ENCODE results near the gene PTPRG.
A peak's percentile ranks its signal among the peaks of the same experiment; 100 is the strongest.

The PTPRG gene

DNA sequence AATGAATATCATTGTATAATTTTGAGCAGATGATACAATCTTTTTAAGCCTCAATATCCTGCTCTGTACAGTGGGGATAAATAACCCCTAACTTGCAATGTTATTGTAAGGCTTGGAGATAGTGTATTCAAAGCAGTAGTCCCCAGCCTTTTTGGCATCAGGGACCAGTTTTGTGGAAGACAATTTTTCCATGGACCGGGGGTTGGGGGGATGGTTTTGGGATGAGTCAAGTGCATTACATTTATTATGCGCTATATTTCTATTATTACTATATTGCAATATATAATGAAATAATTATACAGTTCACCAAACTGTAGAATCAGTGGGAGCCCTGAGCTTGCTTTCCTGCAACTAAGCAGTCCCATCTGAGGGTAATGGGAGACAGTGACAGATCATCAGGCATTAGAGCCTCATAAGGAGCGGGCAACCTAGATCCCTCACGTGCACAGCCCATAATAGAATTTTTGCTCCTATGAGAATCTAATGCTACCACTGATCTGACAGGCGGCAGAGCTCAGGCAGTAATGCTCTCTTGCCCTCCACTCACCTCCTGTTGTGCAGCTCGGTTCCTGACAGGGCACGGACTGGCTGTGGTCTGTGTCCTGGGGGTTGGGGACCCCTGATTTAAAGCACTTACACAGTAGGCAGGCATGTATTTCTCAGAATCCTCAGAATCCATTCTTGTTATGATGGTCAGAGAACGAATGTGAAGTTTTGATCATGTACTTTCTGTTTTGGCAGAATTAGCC is 102.2 kb downstream of the PTPRG start:
- DNase-seq, result no peak

DNA sequence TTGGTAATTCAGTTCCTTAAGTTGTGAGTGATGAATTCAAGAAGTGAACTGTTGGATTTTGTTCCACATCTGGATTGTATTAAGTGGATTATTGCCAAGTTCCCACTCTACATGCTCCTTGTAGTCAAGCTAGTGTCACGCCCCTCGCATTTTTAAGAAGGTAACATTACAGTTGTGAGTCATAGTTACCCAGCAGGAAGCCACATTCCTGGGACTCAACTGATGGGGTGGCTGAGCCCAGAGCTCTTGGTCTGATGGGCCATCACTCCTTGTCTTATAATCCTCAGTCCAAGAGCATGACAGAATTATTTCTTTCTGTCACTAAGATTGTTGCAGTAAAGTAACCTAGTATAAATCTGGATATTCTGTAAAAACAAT is 102.7 kb downstream of the PTPRG start:
- DNase-seq, result no peak

DNA sequence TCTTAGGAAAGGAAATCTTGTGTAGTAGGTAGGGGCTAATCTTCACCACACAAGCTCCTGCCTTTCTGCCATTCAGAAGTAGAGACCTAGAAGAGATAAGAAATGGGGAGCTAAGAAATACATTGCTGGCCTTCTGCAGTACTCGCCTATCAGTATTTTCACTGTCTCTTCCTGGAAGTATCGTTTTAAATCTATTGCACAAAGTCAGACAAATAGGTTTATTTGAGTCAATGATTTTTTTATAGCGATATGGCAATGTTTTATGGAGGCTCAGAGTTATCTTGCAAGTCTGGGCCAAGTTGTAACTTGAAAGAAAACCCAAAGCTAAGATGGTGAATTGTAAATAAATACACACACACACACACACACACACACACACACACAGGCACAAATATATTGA is 103.8 kb downstream of the PTPRG start:
- DNase-seq, result no peak

DNA sequence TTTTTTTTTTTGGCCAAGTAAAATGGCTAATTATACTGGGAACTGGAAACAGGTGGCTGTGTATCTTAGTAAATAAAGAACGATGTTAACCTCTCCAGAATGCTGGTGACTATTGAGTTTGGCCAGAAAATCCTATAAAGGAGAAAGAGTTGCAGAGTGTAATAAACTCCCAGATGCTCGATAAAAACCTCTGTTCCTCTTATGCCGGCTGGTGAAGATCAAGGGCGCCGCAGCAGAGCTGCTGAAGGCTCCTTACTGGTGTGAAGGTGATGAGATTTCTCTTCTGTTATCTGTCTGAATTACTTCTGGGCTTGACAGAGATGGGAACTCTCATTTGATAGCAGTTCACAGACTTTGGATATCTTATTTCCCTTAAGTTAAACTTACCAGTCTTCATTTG is 104.6 kb downstream of the PTPRG start:
- DNase-seq, result no peak

DNA sequence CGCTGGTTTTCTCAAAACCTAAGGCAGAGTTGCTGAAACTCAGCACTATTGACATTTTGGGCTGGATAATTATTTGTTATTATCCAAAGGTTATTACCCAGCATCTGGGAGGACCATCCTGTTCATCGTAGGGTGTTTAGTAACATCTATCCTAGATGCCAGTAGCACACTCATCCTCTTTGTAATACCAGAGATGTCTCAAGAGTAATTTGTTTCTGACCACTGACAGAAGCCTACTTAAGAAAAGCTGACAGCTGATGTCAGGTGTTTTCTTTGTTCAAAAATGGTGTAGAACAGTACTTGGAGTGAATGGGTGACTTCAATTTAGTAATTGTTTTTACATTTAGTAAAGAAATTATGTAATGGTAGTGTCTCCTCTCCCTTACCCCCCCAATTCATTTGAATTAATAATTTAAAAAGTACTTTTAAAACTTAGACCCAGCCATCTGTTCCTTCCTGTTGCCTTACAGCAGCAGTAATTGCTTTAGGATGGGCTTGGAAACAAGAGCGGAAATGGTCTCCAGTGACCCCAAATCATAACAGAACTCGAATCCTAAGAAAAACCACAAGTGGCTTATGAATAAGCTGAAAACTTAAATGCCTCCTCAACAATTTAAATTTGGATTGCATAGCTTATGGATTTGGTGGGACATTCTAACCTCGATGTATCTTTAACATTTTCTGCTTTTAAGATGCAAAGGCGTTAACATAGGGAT is 105.4 kb downstream of the PTPRG start:
- no peak for DNase-seq

DNA sequence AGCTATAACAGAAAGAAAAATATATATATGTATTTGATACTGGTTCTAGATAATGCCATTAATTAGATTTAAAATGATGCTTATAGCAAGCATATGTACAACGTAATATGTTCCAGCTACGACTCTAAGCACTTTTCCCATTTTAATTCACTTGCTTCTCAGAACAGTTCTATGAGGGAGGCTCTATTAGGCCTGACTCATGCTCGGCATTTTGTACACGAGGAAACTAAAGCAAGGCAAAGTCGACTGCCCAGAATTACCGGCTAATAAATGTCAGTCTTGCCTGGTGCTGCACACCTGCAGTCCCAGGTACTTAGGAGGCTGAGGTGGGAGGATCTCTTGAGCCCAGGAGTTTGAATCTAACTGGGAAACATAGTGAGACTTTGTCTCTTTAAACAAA is 106.0 kb downstream of the PTPRG start:
- no peak for DNase-seq

DNA sequence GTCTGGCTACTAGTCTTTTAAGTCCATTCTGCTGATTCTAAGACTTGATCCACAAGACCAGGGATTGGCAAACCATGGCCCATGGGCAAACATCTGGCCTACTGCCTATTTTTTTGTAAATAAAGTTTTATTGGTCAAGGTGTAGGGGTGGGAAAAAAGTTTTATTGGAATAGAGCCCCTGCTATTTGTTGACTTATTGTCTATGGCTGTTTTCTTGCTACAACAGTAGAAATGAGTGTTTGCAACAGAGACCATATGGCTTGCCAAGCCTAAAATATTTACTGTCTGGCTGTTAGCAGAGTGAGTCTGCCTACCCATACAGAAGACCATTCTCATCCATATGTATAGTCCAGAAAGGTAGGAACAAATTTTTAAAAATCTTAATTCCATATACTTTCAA is 106.4 kb downstream of the PTPRG start:
- no peak for DNase-seq

DNA sequence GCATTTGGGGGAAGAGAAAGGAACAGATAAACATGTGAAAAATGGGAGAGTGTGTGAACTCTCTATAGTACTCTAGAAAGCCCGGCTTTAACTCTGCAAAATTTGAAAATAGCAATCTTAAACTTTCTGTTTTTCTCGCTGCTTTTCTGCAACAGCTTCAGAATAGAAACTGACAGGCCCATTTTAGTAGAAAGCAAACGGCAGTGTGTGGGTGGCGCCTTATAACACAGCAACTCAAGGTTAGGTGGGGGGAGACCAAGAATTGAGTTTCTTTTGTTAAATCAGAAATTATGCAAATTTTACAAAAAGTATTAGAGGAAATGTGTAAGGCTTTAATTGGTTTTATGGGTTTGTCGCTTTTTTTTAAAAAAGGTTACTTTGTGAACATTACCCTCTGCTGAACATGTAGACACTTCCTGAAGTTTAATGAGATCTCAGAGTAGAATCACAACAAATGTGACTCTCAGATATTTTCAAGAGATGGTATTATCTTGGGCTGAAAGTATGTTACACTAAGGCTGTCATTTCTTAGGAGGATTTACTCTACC is 107.0 kb downstream of the PTPRG start:
- DNase-seq, result no peak

DNA sequence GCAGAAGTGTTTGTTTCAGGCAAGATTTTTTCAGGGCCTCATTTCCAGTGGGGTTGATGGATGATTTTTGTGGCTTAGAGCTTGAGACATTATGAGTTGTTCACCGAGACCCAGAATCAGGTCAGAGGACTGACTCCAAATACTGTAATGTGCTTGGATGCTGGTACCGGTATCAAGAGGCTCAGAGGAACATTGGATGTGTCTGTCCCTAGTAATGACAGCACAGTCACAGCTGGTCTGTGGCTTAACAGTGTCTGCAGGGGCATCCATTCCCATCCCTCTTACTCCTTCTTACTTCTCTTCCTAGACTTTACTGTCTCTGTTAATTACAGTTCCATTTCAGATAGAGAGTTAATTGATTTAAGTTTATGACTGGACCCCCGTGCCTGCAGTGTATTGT is 107.8 kb downstream of the PTPRG start:
- no peak for DNase-seq

DNA sequence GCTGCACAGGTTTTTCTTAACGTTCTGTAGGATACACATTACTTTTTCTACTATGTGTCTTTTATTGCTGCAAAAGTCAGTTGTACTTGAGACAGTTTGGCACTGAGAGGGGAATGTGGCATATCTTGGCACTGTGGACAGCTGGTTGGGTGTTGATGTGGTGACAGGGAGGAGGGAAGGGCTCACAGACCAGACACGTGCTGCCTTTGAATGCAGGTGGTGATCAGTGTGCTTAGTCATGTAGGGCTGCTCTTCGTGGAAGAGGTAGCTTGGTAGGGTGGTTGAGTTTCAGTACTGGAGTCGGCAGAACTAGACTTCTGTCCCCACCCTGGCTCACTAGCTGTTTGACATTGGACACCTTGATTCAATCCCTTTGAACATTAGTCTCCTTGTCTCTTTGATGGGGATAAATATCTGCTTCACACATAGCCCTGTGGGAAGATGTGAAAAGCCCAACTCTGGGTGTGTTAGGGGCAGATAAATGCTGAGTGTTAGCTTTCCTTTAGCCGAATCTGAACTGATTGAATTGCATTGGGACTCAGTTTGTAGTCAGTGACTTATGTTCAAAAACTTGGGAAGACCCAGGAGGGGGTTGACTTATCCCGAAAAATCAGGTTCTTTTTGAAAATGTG is 108.4 kb downstream of the PTPRG start:
- no peak for DNase-seq

DNA sequence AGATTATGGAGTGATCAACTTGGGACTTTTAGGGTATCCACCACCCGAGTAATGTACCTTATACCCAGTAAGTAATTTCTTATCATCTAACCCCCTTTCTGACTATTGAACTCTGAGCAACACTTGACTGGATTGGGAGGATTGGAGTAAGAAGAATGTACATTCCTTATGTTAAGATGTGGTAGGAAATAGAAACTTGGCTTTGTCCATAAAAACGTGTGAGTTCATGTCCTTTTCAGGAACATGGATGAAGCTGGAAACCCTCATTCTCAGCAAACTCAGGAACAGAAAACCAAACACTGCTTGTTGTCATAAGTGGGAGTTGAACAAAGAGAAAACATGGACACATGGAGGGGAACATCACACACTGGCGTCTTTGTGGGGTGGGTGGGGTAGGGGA is 112.3 kb downstream of the PTPRG start:
- DNase-seq, result no peak

DNA sequence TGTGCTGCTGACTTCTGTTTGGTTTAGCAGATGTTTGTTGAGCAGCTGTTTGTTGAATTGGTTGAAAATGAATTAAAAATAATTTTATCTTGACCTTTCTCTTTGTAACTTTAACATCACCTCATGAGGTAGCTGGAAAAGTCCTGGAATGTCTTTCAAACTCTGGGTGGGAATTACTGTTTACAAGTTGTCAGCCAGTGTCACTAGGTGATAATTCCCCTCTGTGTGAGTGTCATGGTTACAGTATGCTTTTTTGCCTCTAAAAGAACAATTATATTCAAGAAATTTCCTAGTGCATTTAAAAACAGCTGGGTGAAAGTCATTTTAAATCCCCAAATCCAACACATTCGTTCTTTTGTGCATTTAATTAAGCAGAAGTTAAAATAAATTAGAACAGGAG is 113.2 kb downstream of the PTPRG start:
- DNase-seq, result no peak

DNA sequence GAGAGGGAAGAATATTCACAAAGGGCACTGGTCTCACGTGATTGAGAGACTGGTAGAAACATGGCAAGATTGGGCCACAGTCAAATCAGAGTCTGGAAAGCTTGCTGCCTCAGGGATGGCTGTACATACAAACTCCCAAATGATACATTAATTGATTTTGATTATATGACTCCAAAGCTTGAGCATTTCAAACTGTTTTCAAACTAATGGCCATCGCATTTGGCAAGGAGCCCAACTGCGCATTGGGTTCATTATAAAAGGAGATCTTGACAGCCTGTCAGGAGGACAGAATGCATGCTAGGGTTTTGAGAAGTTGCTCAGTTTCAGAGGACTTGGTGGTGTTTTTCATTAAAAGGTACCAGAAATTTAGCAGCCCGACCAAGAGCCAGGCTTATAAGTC is 117.7 kb downstream of the PTPRG start:
- DNase-seq, result no peak

DNA sequence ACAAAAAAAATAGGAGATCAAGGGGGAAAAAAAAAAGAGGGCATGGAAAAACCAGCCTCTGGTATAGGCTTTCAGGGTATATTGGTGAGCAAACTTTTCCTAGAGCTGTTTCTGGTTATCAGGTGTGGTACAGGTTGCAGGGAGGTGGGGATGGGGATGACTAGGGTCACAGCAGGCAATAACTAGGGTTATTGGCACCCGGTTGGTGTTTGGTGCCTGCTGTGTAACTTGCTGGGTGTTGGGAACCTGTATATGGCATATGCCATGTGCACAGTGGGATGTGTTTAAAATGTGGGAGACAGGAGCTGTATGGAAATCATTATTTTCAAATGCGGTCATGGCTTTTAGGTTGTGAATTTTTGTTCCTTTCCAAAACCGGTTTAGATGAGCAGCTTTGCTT is 119.2 kb downstream of the PTPRG start:
- DNase-seq, result no peak

DNA sequence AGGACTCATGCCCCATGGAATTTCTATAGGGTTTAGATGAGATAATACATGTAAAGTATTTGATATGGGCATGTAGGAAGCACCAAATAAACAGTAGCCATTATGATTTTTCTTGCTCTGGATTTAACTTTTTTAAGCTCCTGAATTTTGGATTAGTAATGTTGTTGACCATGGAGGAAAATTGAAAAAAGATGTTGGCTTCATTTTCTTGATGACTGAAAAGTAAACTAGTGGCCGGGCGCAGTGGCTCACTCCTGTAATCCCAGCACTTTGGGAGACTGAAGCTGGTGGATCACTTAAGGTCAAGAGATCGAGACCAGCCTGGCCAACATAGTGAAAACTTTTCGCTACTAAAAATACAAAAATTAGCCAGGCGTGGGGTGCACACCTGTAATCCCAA is 120.3 kb downstream of the PTPRG start:
- DNase-seq, result no peak

DNA sequence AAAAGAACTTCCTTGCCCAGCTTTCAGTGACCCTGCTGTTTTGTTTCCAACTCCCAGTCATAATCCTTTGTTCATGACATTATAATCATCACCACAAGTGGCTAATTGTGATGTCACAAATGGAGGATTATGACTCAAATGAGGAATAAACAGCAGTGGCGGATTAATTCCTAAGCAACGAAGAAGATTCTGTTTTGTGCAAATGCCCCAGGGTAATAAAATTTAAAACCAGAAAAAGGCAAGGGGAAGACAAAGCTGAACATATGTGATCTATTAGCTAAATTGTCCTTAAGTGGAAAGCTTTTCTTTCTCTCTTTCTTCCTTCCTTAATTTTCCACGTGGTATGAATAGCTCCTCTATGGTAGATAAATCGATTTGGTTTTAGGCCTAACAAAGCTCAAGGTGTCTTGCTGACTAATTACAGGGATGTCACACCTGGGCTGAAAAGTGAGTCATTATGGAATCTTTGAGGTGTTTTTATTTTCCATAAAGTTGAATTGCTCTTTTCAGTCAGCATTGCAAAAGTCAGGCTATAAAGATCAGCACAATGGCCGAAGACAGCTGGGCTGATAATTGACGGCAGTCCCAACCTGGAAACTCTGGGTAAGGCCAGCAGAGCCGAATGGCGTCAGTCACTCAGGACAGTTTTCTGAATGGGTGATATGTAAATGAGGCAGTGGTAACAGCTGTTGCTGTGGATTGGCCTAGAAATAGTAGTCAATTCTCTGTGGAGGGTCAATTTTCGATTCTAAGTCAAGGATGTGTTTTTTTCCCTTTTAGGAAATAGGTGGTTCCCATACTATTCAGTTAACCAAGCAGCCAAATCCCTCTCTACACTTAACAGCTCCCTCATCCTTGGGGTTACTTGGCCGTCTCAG is 121.5 kb downstream of the PTPRG start:
- DNase-seq, result no peak

DNA sequence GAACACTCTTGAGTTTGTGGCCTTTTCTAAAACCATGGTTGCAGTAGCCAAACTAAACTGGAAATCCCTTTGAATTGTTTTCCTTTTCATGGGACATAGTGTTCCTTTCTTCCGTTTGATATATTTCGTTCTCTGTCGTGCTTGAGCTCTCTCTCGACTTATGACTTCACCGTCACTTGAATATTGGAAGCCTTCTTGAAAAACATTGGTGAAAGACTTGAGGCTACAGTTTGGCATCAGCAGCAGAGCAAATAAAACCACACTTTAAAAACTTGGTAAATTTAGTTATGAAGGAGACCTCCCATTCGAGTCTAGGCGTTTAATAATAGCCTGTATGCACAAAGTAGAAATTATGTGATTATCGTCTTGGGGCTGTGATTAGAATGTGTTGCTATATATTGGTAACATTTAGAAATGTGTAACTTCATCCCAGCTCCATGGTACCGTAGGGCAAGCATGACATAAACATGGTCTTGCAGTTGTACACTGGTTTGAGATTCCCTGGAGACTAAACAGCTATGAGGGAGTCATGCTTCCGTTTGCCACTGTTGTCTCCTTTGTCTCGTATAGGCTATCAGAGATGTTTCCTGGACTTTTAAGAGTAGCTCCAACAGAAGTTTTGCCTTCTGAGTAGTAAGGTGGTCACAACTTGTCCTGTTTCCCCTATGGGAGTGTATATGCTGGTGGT is 122.3 kb downstream of the PTPRG start:
- DNase-seq, result no peak

DNA sequence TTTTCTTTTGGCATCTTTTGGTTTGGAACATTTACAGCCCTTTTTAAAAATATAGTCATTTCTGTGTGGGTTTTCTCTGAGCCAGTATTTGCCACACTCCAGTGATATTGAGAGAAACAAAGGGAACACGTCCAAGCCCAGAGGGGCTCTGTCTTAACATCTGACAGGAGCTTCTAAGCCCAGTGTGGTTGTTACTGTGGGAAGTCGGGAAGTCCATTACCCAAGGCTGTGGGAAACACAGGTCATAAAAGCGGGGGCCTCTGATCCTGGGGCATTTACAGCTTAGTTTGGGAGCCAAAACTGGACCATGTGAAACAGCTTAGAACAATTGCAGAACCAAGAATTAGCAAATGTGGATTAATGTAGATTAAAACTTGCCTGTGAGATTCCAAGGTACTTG is 123.0 kb downstream of the PTPRG start:
- DNase-seq, result no peak

DNA sequence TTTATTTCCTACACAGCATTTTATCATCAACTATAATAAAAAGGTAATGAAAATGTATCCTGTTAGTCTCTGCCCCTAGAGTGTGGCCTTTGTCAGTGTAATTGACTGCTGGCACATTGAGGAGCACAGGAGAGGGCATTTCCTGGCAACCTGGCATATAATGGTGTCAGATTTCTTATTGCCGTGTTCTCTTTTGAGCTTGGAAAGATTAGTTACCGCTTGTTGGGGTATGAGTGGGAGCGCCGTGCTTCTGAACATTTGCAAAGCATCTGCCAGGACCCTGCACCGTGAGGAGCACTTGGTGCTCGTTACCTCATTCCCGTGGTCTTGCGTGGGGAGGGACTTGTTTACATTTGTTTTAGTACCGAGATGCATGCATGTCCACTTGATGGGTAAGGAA is 124.4 kb downstream of the PTPRG start:
- peak; percentile 60 for DNase-seq

DNA sequence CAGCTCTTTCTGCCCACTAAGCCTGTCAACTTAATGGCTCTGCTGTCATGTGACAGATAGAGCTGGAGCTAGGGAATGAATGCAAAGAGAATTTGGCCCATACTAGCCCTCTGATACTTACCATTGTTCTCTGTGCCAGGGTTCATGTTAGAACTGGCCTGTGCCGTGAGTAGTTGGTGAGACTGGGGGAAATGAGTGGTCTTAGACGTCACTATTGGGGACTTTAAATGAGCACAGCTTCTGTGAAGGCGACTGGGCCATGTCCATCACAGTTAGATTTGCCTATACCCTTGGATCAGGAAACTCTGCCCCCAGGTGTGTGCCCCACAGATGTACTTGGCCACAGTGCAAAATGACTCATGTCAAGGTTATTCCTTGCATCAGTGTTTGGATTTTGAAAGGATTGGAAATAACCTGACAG is 124.9 kb downstream of the PTPRG start:
- DNase-seq, result no peak

DNA sequence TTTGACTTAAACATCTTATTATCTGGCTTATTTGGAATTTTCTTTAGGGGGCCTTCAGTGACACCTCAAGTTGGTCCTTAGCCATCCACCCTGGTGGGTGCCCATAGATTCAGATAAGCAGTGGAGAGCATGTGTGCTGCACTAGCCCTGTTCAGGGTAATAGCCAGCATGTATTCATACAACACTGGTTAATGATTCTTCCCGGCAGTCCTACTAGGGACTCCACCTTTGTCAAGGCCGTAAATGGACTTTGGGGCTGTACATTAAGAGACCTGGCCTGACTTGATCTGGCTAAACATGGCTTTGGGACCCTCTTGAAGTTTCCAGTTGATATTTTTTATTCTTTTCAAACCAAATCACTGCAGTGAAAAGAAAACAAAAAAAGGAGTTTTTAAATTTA is 125.8 kb downstream of the PTPRG start:
- no peak for DNase-seq

DNA sequence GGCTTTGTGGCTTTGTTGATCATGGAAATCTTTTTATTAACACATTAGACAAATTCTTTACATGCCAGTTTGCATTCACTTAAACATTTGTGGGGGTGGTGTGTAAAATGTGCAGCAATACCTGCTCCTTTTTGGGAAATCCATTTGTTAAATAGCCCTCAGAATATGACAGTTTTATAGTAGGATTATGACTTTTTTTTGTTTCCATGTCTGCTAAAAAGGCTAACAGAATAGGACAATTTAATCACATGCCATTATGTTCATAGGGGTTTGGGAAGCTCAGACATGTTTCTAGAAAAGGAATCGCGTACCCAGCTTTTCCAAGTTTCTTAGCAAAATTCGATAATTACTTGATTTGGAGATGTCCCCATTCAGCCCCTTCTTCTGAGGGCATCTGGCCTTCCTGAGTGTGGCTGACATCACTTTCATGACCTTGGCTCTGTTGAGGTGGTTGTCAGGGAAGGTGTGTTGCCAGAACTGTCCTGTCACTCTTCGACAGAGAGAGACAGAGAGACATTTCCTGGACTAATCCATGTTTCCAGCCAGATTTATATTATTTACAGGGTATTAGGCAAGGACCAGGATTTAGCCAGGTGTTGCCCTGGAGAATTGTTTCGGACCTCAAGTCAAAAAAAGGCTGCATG is 126.4 kb downstream of the PTPRG start:
- no peak for DNase-seq

Data from NCI-H510A treated with DMSO at 0.1 percent for 48 hours (cell line).